ENCODE results near the gene URB1.
"Not testable (repeated sequence)": the region's sequence is repeated elsewhere in the genome, so short reads cannot be mapped to it uniquely, and the experiment has no call there.

Gene URB1

GRCh38 chr21:32370998-32371766 lies 21.6 kb downstream of the URB1 start:
- DNase-seq = peak; percentile 50

- DNase-seq = not testable (repeated sequence)
Measured at GRCh38 chr21:32368961-32369360, 23.9 kb downstream of the URB1 start.

DNA sequence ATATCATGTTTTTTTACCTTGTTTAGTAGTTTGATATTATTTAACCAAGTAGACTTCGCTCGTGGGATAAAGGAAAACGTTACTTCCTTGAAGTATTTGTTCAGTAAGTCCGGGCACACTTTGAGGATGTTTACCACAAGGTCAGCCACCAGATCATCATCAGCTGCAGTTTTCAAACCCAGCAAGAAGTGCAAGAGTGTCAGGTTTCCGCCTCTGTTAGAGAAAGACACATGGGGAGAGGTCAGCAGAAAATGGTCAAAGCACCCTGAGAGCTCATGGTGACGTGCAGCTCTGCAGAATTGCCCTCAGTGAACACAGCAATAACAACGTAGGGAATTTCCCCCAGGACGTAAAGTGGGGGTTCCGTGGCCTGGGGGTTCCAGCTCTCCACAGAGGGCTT lies 24.4 kb downstream of the URB1 start:
- DNase-seq = no peak

GRCh38 chr21:32367158-32367557 lies 25.7 kb downstream of the URB1 start:
- DNase-seq = no peak

DNA sequence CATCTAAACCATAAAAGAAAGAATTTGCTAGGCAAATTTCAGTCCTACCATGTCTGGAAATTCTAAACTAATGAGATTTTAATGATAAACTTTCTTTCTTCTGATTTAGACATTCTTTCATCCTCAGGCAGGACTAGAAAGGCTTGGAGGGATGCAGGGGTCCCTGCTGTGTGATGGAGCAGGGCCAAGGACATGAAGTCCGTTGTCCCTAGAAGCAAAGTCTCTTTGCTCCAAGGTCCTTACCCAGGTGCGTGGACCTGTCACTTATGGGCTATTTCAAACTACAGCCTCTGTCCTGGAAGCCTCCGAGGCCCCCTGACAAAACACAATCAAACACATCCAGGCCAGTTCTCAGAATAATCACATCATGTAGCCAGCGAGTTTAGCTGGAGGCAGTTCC lies 26.6 kb downstream of the URB1 start:
- no peak for DNase-seq

GRCh38 chr21:32364796-32365195 lies 28.0 kb downstream of the URB1 start:
- DNase-seq = no peak

DNA sequence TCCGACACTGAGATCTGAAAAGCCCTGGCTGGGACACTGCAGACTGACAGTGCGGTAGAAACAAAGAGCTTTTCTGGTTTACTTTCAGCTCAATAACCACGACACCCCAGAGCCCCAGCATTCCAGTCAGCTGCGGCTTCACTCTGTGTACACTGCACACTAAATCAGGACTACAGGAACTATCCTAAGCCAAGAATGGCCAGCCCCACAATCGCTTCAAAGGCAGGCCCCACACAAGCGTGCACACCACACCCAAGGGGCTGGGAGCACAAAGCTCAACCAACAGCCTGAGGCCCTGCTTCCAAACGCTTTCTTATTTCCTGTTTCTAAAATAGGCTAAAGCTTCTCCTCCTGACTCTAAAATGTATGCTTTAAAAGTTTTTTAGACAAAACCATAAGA lies 28.4 kb downstream of the URB1 start:
- DNase-seq = no peak

DNA sequence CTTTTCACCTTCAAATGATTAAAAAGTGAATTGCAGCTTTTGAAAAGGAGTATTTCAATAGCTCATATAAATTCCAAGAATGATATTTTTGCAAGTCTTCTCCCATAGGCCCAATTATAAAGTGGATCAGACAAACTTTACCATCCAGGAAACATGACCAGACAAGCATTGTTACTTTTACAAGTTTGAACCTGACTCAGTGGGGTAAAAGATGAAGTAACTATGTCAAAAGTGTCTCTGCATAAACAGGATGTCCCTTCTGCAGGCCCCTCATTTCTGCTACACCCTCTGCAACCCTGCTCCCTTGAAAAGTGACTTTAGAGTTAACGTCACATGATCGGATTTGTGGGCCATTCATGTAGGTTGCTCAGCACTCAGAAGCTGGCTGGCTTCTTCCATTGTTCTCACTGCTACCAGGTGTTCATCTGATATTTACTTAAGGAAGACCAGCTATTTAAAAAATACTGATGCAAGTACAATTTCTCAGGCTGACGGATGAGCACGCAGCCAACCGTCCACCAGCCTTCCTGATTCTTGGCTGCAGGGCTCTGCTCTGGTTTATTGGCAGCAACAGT lies 32.3 kb downstream of the URB1 start:
- no peak for DNase-seq

DNA sequence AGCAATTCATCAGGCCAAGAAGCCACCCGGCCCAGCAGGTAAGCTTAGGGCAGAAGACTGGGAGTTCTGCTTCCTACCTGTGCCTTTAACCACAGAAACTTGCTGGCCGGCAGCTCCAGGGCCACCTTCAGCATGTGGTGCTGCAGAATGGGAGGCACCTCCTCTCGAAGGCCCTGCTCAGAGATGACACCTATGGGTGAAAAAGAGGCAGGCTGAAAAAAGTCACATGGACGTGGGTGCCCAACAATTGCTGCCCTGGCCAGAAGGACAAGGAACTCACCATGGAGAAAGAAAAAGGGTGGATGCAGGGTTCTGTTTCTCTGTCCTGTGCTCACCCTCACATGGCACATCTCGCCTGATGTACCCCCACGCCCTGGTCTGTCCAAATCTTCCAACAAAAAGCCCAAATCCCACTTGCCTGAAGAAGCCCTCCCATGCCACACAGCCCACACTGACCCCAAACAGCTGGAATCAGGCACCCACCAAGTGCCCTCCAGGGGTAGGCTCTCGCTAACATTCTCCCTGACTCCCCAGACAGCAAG lies 33.0 kb downstream of the URB1 start:
- no peak for DNase-seq

GRCh38 chr21:32356874-32357395 lies 35.9 kb downstream of the URB1 start:
- DNase-seq = no peak

GRCh38 chr21:32353002-32353711 lies 39.7 kb downstream of the URB1 start:
- DNase-seq = no peak

DNA sequence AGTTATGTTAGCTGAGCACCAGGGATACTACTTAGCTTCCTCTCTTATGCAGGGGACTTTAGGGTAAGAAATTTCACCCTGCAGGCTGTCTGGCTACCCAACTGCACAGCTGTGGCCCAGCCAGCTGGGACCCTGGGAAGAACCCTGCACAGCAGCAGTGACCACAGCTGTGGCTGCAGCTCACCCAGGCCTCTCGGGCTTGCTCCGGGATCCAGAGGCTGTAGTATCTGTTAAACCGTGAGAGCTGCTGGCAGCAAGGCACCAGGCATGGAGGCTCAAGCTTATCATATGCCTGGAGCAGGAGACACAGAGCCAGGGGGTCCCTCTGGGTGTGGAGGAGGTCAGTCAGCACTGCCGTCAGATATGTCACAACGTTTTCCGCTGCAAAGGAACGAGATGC lies 40.3 kb downstream of the URB1 start:
- DNase-seq = no peak

DNA sequence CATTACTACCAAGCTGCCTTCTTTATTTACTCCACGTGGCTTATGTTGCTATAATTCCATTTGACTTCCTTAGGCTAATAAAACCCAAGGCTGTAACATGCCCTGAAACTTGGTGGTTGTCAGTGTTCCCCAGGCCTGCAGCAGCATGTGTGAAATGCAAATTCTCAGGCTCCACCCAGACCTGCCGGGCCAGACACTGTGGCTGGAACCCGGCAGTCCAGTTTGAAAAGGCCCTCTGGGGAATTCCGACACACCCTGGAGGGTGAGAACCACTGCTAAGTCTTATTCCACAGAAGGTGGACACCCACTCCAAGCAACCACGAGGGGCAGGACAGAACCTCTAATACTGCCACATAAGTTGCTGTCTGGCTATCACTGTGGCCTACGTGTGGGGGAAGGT lies 41.4 kb downstream of the URB1 start:
- DNase-seq = no peak

DNA sequence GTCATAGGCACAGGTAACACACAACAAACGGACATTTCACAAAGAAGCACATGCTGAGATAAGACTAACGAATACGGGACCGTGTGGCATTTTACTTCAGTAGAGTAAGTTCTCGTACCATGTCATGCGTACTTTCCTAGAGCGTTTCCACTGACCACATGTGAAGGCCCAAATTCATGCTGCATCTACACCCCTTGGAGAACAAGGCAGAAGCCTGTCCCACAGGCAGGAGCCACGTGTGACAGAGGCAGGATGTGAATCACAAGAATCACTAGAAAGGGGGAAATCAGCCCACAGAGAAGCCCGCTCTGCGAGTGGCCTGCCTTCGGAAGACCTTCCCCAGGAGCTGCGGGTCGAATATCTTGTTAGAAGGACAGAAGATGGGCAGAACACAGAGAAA lies 41.8 kb downstream of the URB1 start:
- DNase-seq = no peak

DNA sequence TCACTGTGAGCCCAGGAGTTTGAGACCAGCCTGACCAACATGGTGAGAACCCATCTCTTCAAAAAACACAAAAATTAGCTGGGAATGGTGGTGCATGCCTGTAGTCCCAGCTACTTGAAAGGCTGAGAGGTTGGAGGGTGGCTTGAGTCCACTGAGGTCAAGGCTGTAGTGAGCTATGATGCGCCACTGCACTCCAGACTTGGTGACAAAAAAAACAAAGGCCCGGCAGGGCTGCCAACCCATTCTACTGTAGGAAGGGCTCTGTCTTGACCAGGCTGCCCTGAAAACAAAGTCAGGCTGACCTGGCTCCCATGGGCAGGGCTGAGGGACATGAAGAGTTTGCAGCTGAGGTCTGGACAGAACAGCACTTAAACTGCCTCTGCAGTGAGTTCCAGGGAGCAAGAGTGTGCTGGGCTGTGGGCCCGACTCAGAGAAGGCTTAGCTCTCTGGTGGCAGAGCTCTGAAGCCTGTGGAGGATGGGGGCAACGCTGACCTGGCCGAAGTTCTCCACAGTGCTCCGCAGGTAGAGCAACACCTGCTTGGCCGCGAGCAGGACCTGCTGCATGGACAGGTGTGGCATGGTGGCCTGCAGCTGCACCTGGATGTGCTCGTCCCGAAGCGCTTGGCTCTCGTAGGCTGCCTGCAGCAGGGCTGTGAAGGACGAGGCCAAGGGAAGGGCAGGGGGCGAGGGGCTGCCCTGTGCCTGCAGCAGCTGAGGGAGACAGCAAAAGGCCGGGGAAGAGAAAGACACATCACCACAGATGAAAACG lies 42.4 kb downstream of the URB1 start:
- DNase-seq = no peak

GRCh38 chr21:32349333-32349944 lies 43.4 kb downstream of the URB1 start:
- no peak for DNase-seq

- no peak for DNase-seq
Measured at GRCh38 chr21:32348604-32349332, 44.0 kb downstream of the URB1 start.

- no peak for DNase-seq
Measured at GRCh38 chr21:32347977-32348376, 44.8 kb downstream of the URB1 start.

- no peak for DNase-seq
Measured at GRCh38 chr21:32347351-32347750, 45.5 kb downstream of the URB1 start.

GRCh38 chr21:32346951-32347350 lies 45.9 kb downstream of the URB1 start:
- no peak for DNase-seq
